Activated CD4-positive, alpha-beta T cell treated with anti-CD3 and anti-CD28 coated beads, Interleukin-2, amount 50 U/mL, for 1 hour (primary cell): ENCODE measurements around the gene ATP2B3.

Experiments
- DNase-seq: peaks from one replicate; pipeline ENCODE4 v3.0.0-alpha.2; 2020

ATP2B3 gene

DNA sequence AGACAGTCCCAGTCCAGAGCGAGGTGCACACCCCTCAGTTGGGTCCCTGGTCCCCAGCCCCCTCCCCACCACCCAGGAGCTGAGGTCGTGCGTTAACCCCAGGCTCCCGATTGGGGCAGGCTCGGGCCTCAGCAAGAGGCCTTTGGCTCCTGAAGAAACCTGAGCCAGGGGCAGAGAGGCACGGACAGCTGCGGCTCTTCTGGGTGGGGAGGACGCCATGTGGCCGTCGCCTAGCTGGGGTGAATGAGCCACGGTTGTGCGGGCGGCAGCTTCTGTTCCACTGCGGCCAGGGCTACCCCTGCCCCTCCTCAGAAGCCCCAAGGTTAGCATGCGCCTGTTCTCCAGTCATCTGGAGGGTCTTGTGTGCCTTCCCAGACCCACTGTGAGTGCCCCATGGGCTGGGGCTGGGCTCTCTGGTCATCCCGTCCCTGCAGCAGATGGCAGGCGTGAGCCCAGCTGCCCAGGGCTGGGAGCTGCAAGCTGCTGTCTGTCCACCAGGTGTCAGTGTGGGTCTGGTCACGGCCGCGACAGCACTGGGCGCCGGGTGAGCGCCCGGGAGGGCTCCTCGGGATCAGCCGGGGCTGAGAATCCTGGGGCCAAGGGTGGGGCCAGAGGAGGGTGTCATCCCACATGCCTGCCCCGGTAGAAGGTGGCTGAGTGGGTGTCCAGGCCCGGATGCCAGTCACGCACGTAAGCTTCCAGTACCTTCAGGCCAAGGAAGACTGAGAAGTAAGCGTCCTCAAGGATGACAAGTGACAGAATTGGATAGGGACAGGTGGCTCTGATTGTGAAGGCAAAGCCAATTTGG lies 21.9 kb downstream of the ATP2B3 start:
- DNase-seq, result peak; percentile 56

DNA sequence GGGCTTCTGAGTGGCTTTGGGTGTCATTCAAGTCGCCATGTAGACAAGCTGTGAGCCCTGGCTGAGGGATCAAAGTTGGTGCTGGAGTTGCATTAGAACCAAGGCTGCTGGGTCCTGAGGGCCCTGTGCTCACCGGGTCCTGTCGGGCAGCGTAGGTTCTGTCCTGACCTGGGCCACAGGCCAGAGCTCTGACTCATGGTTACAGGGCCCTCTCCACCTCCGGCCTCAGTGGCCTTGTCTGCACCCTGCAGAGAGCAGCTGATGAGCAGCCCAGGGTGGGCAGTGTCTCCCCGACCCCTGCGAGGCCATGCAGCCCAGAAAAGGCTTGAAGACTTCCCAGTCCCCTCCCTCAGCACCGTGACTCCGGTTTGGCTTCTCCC lies 22.5 kb downstream of the ATP2B3 start:
- no peak for DNase-seq

DNA sequence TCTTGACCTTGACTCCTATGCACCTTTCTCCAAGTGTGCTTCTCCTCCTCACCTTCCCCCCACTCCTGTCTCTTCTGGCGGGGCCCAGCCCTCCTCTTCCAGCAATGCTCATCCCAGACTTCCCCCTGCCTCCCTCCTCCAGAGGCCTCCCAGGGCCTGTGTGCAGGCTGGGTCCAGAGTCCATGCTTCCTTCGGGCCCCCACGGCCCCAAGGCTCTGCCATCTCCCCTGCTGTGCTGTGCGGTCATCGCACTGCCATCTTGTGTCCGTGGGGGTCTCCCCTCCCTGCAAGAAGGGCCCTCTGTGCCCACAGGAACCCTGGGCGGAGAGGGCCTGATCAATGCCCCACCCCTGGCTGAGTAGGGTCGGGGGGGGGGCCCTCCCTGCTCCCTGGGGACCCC lies 27.3 kb downstream of the ATP2B3 start:
- DNase-seq, result no peak

DNA sequence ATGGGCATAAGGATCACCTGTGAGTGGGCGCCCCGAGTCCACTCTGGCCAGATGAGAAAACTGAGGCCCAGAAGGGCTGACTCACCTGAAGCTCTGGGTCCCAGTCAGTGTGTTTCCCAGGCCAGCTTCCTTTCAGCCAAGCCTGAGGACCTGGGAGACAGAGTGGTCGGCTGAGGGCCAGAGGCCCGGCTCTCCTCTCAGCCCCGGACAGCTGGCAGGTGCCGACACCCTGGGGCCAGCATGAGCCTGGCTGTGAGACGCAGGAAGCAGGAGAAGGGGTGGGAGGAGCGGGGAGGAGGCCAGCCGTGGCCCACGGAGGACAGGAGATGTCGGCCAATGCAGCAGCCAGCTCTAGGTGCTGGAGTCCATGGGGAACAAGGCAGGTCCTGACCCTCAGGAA lies 28.9 kb downstream of the ATP2B3 start:
- DNase-seq, result no peak

DNA sequence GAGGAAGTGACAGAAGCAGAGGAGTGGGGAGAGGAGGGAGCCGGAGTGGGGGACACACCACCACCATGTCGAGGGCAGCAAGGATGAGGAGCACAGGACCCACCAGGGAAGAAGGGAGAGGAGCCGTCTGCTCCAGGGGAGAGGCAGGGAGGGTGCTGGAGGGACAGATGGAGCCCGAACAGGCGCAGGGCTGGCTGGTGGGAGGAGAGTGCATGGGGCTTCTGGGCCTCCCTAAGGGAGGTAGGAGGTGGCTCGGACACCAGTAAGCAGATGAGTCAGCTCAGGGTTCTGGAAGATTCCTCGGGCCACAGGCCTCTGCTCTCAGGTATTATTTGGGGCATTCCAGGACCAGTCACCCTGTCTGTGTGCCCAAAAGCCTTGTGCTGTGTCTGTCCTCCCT lies 29.8 kb downstream of the ATP2B3 start:
- no peak for DNase-seq

DNA sequence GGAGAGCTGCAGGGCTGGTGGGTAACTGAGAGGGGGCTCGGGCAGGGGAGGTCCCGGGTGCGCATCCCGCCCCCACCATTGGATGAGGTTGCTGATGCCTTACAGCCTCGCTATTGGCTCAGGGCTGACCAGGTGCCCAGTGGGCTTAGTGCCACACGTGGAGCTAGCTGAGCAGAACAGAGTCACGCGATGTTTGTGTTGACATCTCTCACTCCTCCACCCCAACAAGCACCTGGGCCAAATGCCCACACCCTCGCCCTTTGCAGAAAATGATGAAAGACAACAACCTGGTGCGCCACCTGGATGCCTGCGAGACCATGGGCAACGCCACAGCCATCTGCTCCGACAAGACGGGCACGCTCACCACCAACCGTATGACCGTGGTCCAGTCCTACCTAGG lies 31.8 kb downstream of the ATP2B3 start:
- DNase-seq, result no peak

DNA sequence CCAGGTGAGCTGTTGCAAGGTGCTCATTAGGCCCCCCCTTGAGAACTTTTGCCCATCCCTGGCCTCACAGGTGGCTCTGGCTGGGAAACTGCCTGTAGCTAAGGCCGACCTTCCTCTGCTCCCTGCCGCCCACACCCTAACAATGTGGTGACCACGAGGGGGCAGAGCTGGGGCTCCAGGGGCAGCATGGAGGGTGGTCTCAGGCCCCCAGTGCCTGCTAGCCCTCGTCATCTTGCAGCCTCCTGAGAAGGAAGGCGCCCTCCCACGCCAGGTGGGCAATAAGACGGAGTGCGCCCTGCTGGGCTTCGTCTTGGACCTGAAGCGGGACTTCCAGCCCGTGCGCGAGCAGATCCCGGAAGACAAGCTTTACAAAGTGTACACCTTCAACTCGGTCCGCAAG lies 32.4 kb downstream of the ATP2B3 start:
- DNase-seq, result no peak

DNA sequence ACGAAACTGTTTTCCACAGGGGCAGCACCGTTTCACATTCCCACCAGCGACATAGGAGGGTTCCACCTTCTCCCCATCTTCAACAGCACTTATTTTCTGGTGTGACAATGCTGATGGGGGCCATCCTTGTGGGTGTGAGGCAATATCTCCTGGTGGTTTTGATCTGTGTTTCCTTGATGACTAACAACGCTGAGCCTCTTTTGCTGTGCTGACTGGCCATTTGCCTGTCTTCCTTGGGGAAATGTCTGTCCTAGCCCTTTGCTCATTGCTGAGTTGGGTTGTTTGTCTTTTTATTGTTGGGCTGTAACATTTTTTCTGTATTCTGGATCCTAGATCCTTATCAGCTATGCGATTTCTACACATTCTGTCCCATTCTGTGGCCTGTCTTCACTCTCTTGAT lies 33.7 kb downstream of the ATP2B3 start:
- DNase-seq, result no peak

DNA sequence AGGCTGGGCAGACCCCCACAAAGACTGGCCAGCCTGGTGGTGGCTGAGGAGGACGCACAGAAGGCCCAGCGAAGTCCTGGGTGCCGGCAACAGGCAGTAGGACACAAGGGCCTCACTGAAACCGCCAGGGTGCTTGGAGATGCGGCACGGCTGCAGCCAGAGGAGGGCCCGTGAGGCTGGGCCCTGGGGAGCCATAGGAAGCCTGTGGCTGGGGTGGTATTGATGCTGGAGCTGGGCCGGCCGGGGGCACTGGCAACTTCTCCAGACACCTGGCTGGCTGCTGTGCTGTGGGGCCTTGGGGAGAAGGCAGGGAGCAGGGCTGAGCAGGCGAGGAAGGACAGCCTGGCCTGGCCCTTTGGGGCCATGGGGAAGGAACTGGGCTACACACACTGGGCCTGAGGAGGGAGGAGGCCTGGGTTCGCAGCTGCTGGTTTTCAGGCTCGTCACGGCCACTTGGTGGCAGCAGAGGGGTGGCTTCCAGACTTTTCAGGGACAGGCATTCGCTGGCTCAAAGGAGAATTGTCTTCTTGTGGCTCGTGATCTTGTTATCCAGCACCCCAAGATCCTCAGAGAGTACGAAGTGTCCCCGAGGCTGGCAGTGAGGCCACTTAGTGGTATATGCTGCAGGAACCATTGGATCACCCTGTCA lies 37.2 kb downstream of the ATP2B3 start:
- peak; percentile 62 for DNase-seq

DNA sequence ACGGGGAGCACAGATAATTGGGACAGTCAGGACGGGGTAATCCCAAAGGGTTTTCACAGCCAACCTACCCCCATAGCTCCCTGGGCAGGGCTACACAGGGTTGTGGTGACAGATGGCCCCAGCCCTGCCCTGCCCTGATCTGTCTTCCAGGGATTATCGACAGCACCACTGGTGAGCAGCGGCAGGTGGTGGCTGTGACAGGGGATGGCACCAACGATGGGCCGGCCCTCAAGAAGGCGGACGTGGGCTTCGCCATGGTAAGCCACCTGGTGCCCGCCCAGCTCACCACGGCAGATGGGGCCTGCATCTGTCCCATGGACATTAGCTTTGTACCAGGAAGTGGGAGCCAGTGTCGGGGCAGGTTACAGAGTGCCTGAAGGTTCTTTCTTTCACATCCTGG lies 39.3 kb downstream of the ATP2B3 start:
- DNase-seq, result no peak

DNA sequence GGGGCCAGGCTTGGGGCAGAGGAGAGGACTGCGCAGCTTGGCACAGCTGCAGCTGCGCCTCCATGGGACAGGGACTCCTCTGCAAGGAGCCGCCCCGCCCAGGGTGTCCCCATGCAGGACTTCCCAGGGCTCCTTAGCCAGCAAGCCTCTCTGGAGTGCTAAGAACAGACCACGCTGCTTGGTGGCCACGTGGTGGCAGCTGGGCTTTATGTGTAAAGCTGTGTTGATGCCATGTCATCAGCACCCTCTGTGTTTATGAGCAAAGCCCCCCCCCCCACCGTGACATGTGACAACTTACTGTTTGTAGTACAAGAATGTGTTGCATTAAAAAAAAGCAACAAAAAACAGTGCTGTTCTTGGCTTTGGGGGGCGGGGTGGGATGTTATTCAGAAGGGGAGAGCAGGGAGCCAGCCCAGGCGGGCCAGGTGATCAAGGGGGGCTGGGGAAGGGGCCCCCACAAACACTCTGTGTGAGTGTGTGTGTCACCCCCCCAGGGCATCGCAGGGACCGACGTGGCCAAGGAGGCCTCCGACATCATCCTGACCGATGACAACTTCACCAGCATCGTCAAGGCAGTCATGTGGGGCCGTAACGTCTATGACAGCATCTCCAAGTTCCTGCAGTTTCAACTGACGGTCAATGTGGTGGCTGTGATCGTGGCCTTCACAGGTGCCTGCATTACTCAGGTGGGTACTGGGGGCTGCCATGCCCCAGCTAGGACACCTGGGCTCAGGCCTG lies 40.3 kb downstream of the ATP2B3 start:
- DNase-seq, result no peak

DNA sequence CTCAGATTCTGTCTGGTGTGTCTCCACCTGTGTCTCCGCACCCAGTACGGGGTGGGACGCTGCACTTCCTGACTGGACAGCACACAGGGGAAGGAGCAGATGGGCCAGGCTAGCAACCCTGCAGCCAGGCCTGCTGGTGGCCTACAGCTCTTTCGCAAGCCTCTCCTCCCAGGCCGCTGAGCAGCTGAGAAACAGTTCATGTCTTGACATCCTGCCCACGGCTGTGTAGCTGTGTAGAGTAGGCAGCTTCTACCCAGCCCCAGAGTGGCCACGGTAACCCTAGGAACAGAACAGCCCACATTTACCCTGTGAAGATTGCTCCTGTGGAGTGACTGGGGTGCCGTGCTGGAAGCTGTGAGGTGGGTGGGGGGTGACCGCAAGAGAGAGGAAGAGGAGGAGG lies 42.6 kb downstream of the ATP2B3 start:
- DNase-seq, result no peak

DNA sequence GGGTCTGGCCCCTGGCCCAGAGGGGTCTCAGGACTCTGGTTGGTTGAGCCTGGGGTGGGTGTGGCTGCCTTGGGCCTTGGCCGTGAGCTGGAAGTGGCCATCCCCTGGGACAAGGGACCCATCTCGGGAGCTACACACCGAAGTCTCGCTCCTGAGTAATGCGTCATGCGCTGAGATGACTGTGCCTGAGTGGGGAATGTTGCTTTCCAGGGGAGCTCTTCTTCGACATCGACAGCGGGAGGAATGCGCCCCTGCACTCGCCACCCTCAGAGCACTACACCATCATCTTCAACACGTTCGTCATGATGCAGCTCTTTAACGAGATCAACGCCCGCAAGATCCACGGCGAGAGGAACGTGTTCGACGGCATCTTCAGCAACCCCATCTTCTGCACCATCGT lies 43.0 kb downstream of the ATP2B3 start:
- DNase-seq, result no peak

DNA sequence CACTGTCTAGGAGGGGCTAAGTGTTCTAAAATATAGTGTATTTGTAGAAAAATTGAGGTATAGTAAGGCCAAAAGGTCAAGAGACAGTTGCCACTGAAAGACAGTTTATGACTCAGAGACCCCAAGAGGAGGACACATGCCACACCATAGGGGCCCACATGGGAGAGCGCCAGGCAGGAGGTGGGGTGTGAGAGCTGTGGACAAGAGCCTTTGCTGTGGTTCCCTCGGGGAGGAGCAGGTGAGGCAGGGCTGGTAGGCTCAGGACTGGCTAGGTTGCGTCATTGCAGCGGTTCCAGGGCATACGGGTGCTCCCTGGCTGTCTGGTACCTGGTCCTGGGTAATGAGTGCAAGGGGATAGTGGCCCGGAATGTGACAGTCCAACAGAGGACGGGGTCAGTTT lies 43.9 kb downstream of the ATP2B3 start:
- no peak for DNase-seq

DNA sequence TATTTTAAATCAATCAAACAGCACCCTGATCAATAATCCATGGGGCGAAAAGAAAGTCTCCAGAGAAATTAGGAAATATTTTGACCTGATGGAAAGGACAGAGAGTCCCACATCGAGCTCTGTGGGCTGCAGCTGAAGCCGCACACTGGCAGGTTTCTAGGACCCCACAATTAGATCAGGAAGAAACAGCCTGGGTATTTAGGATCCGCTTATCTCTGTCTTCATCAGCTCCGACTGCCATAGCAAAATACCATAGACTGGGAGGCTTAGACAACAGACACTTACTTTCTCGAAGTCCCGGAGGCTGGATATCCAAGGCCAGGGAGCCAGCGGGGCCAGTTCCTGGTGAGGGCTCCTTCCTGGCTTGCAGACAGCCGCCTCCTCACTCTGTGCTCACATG lies 45.1 kb downstream of the ATP2B3 start:
- no peak for DNase-seq

DNA sequence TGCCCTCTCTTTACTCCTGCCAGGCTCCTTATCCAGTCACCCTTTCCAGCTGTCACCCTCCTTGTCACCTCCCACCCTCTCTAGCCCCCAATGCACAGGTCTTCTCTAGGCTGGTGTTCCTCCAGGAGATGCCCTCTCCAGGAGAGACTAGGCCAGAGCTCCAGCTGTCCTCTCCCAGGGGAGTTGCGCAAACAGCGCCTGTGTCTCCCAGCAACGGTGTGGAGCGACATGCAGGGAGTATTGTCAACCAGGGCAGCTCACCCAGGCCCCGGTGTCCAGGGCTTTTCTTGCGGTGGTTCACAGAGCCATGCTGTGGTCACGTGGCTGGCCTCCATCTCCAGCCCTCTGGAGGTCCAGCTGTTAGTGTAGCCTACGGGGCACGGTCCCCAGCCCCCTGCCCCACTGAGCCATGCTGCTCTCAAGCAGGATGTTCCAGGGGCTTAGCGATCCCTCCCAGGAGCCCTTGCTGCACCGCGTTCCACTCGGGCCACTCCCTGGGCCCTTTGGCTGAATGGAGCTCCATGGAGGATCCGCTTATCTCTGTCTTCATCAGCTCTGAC lies 46.7 kb downstream of the ATP2B3 start:
- no peak for DNase-seq

DNA sequence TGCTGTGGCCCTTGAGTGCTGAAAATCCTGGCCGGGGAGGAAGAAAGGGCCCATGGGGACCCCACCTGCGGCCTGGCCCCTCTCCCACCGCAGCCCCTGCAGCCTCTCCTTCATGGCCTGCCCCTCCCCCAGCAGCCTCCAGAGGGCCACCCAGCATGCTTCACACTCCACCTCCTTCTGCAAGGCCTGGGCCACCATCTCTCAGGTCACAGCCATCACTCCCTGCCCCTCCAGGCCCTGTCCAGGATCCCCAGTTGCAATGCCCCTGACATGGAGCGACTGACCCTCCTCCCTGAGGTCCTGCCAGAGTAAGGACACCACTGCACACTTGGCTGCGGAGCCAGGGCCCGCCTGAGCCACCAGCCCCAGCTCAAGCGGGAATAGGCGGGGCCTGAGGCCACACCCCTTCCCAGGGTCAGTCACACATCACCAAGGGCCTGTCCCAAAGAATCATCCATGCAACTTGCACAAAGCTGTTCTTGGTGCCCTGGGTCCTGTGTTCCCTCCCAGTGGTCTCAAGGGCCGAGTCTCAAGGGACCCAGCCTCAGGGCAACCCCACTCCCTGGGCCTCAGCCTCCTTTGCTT lies 48.6 kb downstream of the ATP2B3 start:
- no peak for DNase-seq

DNA sequence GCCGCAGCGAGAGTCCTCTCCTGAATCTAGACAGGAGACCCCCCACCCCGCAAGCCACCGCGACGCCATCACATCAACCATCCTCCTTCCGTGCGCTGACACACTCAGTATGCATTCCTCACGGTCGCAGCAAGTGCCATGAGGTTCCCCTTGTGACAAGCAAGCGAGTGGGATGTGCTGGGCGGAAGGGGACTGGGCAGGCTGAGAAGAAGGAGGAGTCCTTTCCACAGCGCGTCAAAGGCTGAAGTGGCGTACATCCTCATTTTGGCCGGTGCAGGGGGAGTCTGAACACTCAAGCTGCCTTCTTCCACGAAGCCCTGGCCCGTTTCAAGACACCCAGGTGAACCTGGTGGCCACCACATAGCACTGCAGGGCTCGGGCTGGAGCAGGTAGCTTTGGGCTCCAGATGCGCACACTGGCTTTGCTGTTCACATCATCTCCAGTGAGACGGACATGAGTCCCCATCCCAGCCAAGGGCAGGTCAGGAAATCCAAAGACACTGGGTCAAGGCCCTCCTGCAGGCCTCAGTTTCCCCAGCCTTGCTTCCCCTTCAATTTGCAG lies 51.1 kb downstream of the ATP2B3 start:
- no peak for DNase-seq

DNA sequence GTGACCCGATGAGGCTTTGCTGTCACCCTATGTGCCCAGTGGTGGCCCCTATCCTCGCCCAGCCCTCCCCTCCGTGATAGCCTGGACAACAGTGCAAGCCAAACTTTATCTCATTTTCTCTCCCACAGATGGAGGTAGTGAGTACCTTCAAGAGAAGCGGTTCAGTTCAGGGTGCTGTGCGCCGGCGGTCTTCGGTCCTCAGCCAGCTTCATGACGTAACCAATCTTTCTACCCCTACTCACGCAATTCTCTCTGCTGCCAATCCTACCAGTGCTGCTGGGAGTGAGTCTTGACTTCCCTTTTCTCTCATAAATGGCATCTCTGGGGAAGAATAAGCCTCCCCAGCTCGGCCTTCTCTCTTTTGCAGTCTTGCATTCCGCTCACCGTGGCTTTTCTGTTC lies 52.0 kb downstream of the ATP2B3 start:
- no peak for DNase-seq

DNA sequence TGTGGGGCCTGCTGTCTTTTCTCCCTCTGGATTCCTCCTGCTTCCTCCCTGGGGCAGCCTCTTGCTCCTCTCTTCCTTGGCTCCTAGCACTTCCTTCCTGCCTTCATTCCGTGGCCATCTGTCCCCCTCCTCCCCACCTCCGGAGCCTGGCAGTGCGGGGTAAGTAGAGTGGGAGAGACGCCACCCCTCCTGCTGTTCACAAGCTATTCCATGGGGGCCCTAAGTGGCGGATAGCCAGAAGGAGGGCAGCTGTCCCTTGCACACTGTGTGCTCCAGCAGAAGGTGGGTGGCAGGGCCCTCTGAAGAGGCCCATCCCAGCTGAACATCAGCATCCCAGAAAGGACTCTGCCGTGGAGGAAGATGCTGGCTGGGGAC lies 54.1 kb downstream of the ATP2B3 start:
- no peak for DNase-seq

DNA sequence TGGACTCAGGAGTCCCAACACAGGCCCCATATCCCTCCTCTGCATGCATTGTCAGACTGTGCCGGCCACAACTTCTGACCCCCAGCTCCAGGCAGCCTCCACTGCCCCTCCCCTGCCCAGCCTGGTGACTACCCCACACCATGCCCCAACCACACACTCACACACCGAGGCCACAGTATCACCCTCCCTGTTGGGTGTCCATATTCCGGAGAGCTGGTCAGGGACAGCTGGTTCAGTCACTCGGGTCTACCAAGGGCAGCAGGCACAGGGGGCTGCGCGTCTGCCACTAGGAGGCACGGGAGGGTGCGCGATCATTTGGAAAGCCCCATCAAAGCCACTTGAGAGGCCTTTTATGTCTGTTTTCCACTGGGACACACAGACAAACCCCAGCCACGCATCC lies 55.2 kb downstream of the ATP2B3 start:
- DNase-seq, result no peak

DNA sequence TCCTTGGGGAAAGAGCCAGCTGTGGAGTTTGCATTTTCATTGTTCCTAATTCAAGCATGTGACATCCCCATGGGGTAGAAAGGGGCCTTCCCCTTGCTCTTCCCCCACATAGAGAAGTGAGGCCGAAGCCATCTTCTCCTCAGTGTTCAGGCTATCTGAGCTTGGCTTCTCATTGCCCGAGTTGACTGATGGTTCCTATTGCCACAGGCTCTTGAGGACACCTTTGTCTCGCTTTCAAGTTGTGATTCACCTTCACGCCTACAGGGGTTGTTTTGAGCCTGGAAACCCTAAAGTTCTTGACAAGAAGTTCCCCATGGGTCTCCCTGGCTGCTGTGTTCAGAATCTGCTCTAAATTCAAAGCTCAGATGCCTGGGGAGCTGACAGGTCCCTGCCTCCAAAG lies 56.5 kb downstream of the ATP2B3 start:
- DNase-seq, result no peak

DNA sequence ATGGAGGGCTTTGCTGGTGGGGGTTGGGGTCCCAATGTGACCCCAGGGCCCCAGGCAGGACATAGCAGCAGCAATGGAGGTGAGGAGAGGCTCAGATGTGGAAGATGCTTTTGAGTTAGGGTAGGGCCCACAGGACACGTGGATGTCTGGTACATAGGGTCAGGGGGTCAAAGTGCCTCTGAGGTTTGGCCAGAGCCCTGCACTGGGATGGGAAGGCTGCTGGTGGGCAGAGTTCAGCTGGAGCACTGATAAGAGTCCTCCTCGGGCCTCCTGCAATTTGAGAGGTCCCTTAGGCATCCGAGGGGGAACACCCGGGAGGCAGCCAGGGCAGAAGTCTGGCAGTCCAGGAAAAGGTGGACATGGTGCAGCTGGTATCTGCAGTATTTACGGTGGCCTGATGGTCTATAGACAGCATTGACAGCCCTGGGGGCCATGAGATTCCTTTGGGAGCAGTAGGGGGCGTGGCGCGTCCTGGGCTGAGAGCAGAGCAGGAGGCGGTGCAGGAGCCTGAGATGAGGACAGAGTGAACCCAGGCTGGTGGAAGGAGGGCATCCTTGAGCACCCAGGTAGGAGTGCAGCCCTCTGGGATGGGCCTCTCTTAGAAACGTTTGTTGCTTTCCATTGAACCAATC lies 58.9 kb downstream of the ATP2B3 start:
- DNase-seq, result no peak
